IMR-90 (cell line): Measurements from ENCODE around the gene HIRA. TPM values are rescaled to one million over a fixed set of nuclear protein-coding genes. Genes with fewer than 3 reads are reported as not detected.

Source experiments
- ATAC-seq: fragments of 200-7000 bp; cut with Tn5 transposase; 2 replicates; pipeline ENCODE4 v1.9.1; 2020; ENCODE audit warnings: low read depth, mild to moderate bottlenecking, moderate library complexity
- BruUV-seq: library from RNA; stranded (reverse); fragments of 400-500 nt; replicated peaks from 2 replicates; lab custom pipeline; 2021; lab: Mats Ljungman, UMichigan
- CTCF ChIA-PET: fragments of 300-600 bp; formaldehyde crosslinking; extraction: SDS; loops from one replicate; lab custom pipeline; 2021; ENCODE audit warnings: antibody characterized with exemption; lab: Yijun Ruan, JAX
- POLR2A ChIA-PET: fragments of 300-600 bp; sonication (Branson Sonifier 250); formaldehyde crosslinking; loops from one replicate; lab custom pipeline; 2022; ENCODE audit warnings: antibody characterized with exemption; ENCODE audit not compliant: unreplicated experiment; lab: Charles Lee
- DNase-seq: peaks from one replicate; pipeline ENCODE4 v3.0.0; 2013
- H2AFZ ChIP-seq: replicated peaks from 2 replicates; pipeline ENCODE3; 2013; ENCODE audit warnings: low read length, mild to moderate bottlenecking; ENCODE audit not compliant: poor library complexity
- H2AK5ac ChIP-seq: 2 replicates; pipeline ENCODE4 v1.6.1; 2013; ENCODE audit warnings: low read depth, low read length, inconsistent platforms
- H2AK9ac ChIP-seq: replicated peaks from 2 replicates; pipeline ENCODE3; 2013; ENCODE audit warnings: mild to moderate bottlenecking, low read depth, low read length, moderate library complexity; ENCODE audit not compliant: poor library complexity
- H2BK120ac ChIP-seq: 2 replicates; pipeline ENCODE4 v1.6.1; 2013; ENCODE audit warnings: low read depth, low read length, inconsistent platforms
- H2BK15ac ChIP-seq: 3 replicates; pipeline ENCODE4 v1.6.1; 2013; ENCODE audit warnings: low read depth, low read length, inconsistent platforms
- H2BK20ac ChIP-seq: 2 replicates; pipeline ENCODE4 v1.6.1; 2013; ENCODE audit warnings: low read depth, mild to moderate bottlenecking, inconsistent platforms, low read length, moderate library complexity
- H2BK5ac ChIP-seq: 2 replicates; pipeline ENCODE4 v1.6.1; 2013; ENCODE audit warnings: mild to moderate bottlenecking, low read depth, low read length, inconsistent platforms; ENCODE audit not compliant: poor library complexity, severe bottlenecking
- H3K14ac ChIP-seq: replicated peaks from 2 replicates; pipeline ENCODE4 v1.6.1; 2013; ENCODE audit warnings: low read depth, low read length, inconsistent platforms
- H3K18ac ChIP-seq: 2 replicates; pipeline ENCODE4 v1.6.1; 2013; ENCODE audit warnings: low read depth, low read length, control low read depth
- H3K23ac ChIP-seq: 2 replicates; pipeline ENCODE4 v1.6.1; 2013; ENCODE audit warnings: low read depth, low read length, inconsistent platforms
- H3K27ac ChIP-seq: 2 replicates; pipeline ENCODE4 v1.5.1; 2013; ENCODE audit warnings: mild to moderate bottlenecking, control low read depth, low read length; ENCODE audit not compliant: insufficient read depth
- H3K27me3 ChIP-seq: 2 replicates; pipeline ENCODE4 v1.6.1; 2013; ENCODE audit warnings: low read length; ENCODE audit not compliant: control insufficient read depth, insufficient read depth
- H3K36me3 ChIP-seq: 2 replicates; pipeline ENCODE4 v1.6.1; 2013; ENCODE audit warnings: low read length, mixed read lengths; ENCODE audit not compliant: control insufficient read depth, insufficient read depth
- H3K4ac ChIP-seq: 2 replicates; pipeline ENCODE4 v1.6.1; 2013; ENCODE audit warnings: low read depth, low read length, inconsistent platforms
- H3K4me1 ChIP-seq: 2 replicates; pipeline ENCODE4 v1.6.1; 2013; ENCODE audit warnings: low read length, mixed read lengths; ENCODE audit not compliant: control insufficient read depth, insufficient read depth
- H3K4me2 ChIP-seq: 2 replicates; pipeline ENCODE4 v1.6.1; 2013; ENCODE audit warnings: low read depth, mild to moderate bottlenecking, control low read depth, low read length, moderate library complexity
- H3K4me3 ChIP-seq: 2 replicates; pipeline ENCODE4 v1.5.1; 2013; ENCODE audit warnings: low read depth, mild to moderate bottlenecking, control low read depth, low read length, moderate library complexity; ENCODE audit not compliant: insufficient read depth
- H3K56ac ChIP-seq: 2 replicates; pipeline ENCODE4 v1.6.1; 2013; ENCODE audit warnings: low read length, inconsistent platforms; ENCODE audit not compliant: insufficient read depth; ENCODE audit errors: extremely low read depth
- H3K79me1 ChIP-seq, 2 experiments: 2 replicates each; pipeline ENCODE4 v1.6.1; 2013; ENCODE audit warnings: low read length in 2 of 2, inconsistent platforms in 1 of 2, low read depth in 1 of 2
- H3K9ac ChIP-seq: 2 replicates; pipeline ENCODE4 v1.6.1; 2013; ENCODE audit warnings: low read depth, low read length, control low read depth
- H3K9me1 ChIP-seq: 2 replicates; pipeline ENCODE4 v1.6.1; 2013; ENCODE audit warnings: low read length, inconsistent platforms; ENCODE audit not compliant: insufficient read depth
- H3K9me3 ChIP-seq: 2 replicates; pipeline ENCODE4 v1.6.1; 2013; ENCODE audit warnings: low read length; ENCODE audit not compliant: control insufficient read depth, insufficient read depth
- H4K20me1 ChIP-seq: 2 replicates; pipeline ENCODE4 v1.6.1; 2013; ENCODE audit warnings: low read length, inconsistent platforms; ENCODE audit not compliant: insufficient read depth
- H4K5ac ChIP-seq: 2 replicates; pipeline ENCODE4 v1.6.1; 2013; ENCODE audit warnings: mild to moderate bottlenecking, low read depth, low read length, control low read depth
- H4K8ac ChIP-seq, 2 experiments: 2 replicates each; pipeline ENCODE4 v1.6.1; 2013; ENCODE audit warnings: low read depth in 2 of 2, low read length in 2 of 2, control low read depth in 1 of 2, inconsistent platforms in 1 of 2
- H4K91ac ChIP-seq: 2 replicates; pipeline ENCODE4 v1.6.1; 2013; ENCODE audit warnings: low read depth, low read length, inconsistent platforms; ENCODE audit not compliant: insufficient read depth
- BHLHE40 ChIP-seq: fragments of 150-350 bp; IDR thresholded peaks from 2 replicates; pipeline ENCODE4 v1.6.1; 2016; ENCODE audit warnings: mild to moderate bottlenecking, low read depth, low read length
- CEBPB ChIP-seq: IDR thresholded peaks from 2 replicates; pipeline ENCODE4 v1.6.1; 2012; ENCODE audit warnings: low read depth, low read length, improper control_type of control experiment
- CHD1 ChIP-seq: IDR thresholded peaks from 2 replicates; pipeline ENCODE4 v1.6.1; 2012; ENCODE audit warnings: low read depth, low read length, improper control_type of control experiment
- FOS ChIP-seq: fragments of 150-350 bp; IDR thresholded peaks from 2 replicates; pipeline ENCODE4 v1.6.1; 2016; ENCODE audit warnings: low read depth, low read length
- MAFK ChIP-seq: IDR thresholded peaks from 2 replicates; pipeline ENCODE4 v1.6.1; 2012; ENCODE audit warnings: low read depth, low read length, improper control_type of control experiment
- MAZ ChIP-seq: IDR thresholded peaks from 2 replicates; pipeline ENCODE4 v1.6.1; 2012; ENCODE audit warnings: low read depth, mild to moderate bottlenecking, low read length, improper control_type of control experiment, moderate library complexity, borderline replicate concordance
- MXI1 ChIP-seq: IDR thresholded peaks from 2 replicates; pipeline ENCODE4 v1.6.1; 2012; ENCODE audit warnings: low read depth, mild to moderate bottlenecking, low read length, moderate library complexity, borderline replicate concordance
- NFE2L2 ChIP-seq: fragments of 150-350 bp; IDR thresholded peaks from 2 replicates; pipeline ENCODE4 v1.6.1; 2016; ENCODE audit warnings: low read depth, mild to moderate bottlenecking, low read length
- POLR2A ChIP-seq: IDR thresholded peaks from 2 replicates; pipeline ENCODE4 v1.6.1; 2012; ENCODE audit warnings: mild to moderate bottlenecking, low read depth, low read length
- RAD21 ChIP-seq: IDR thresholded peaks from 2 replicates; pipeline ENCODE4 v1.6.1; 2012; ENCODE audit warnings: low read length, improper control_type of control experiment
- RCOR1 ChIP-seq: IDR thresholded peaks from 2 replicates; pipeline ENCODE4 v1.6.1; 2012; ENCODE audit warnings: mild to moderate bottlenecking, low read length, improper control_type of control experiment; ENCODE audit not compliant: insufficient replicate concordance
- RFX5 ChIP-seq: IDR thresholded peaks from 2 replicates; pipeline ENCODE4 v1.8.0; 2012; ENCODE audit warnings: low read depth, mild to moderate bottlenecking, low read length, moderate library complexity
- SMC3 ChIP-seq: fragments of 150-350 bp; IDR thresholded peaks from 2 replicates; pipeline ENCODE4 v1.6.1; 2016; ENCODE audit warnings: low read depth, mild to moderate bottlenecking, antibody characterized with exemption, low read length, moderate library complexity
- WGBS, 2 experiments: methylation state at CpG; one replicate each; pipeline versions ENCODE4 v1.1.5 to v1.1.7; 2013; ENCODE audit warnings: missing lambda C conversion rate in 2 of 2; ENCODE audit not compliant: insufficient read length in 1 of 2; ENCODE audit errors: extremely low coverage in 2 of 2; 5-methylcytosine and 5-hydroxymethylcytosine counted together
- dilution Hi-C: fragments of 300-500 bp; cut with HindIII; formaldehyde crosslinking; loops from one replicate; pipeline ENCODE4 v1.14.3; 2018; ENCODE audit warnings: low sequenced_read_pairs; ENCODE audit not compliant: unreplicated experiment
- in situ Hi-C: fragments of 300-500 bp; cut with MboI; formaldehyde crosslinking; loops from 3 replicates; pipeline ENCODE4 v1.14.3; 2019; ENCODE audit warnings: low sequenced_read_pairs, inconsistent platforms, mixed read lengths
- intact Hi-C: fragments of 100-400 bp; cut with micrococcal nuclease; formaldehyde crosslinking; loops from 2 replicates; pipeline ENCODE4 v1.10.0; 2022
- polyA plus RNA-seq, 3 experiments: library from polyadenylated mRNA; depleted of rRNA; stranded (reverse); fragments of >200 nt; gene quantifications; 2 replicates each; pipeline ENCODE4 v1.2.3, GENCODE V29; 2012; ENCODE audit warnings: low replicate concordance in 1 of 3
- total RNA-seq: library from RNA; depleted of rRNA; stranded (reverse); fragments of >200 nt; gene quantifications from 2 replicates; pipeline ENCODE4 v1.2.3, GENCODE V29; 2012
- TF ChIP-seq, protein P1 (sequence below): fragments of 150-350 bp; IDR thresholded peaks from 2 replicates; pipeline ENCODE4 v1.6.1; 2017; ENCODE audit warnings: mild to moderate bottlenecking, antibody characterized with exemption, low read length, low read depth
- TF ChIP-seq, protein P2 (sequence below): fragments of 150-350 bp; IDR thresholded peaks from 2 replicates; pipeline ENCODE4 v1.6.1; 2016; ENCODE audit warnings: low read depth, mild to moderate bottlenecking, low read length, moderate library complexity, borderline replicate concordance
- TF ChIP-seq, protein P3 (sequence below): conservative IDR thresholded peaks from 2 replicates; pipeline ENCODE4 v1.5.1; 2012; ENCODE audit warnings: mild to moderate bottlenecking, low read depth, low read length, improper control_type of control experiment

Gene HIRA
- total and polyA plus RNA-seq, 2 of the 4 experiments (the other 2 are of a cell fraction) = 14.5 to 24.2 TPM

DNA sequence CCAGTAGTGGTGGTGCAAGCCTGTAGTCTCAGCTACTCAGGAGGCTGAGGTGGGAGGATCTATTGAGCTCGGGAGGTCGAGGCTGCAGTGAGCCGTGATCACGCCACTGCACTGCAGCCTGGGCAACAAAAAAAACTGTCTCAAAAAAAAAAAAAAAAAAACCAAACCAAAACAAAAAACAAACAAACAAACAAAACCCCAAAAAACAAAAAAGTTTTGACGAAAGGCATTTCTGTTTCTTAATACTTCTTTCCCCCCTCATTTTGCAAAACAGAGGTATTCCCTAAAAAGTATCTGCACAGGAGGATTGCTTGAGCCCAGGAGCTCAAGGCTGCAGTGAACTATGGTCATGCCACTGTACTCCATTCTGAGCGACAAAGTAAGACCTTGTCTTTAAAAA is 11.2 kb downstream of the HIRA start:
- H3K79me1 ChIP-seq = peaks cover 20 to 78% of the 10 kb centered on the region in 2 experiments
- no peak overlapping the region for H2BK120ac ChIP-seq
- no peak overlapping the region for H3K23ac ChIP-seq
- no peak overlapping the region for H2AK9ac ChIP-seq
- no peak overlapping the region for H3K4ac ChIP-seq
- H3K9me1 ChIP-seq = peaks cover 36% of the 10 kb centered on the region
- H3K36me3 ChIP-seq = no peaks in the 10 kb centered on the region
- H3K4me2 ChIP-seq = no peak overlapping the region
- no peaks in the 10 kb centered on the region for H3K9me3 ChIP-seq
- 100% methylated on average over 1 of the region's 6 CpGs; no CpG with 5 or more reads in 1 of the 2 experiments for WGBS, 2 experiments
- no peak overlapping the region for H4K5ac ChIP-seq
- no peak overlapping the region for H4K91ac ChIP-seq
- no peaks in the 10 kb centered on the region for H3K27me3 ChIP-seq
- H2AK5ac ChIP-seq = no peak overlapping the region
- dilution Hi-C loops = no loop called here
- no peak overlapping the region for H3K14ac ChIP-seq
- no peak overlapping the region for H2BK5ac ChIP-seq
- H2BK20ac ChIP-seq = no peak overlapping the region
- H3K56ac ChIP-seq = no peak overlapping the region
- ATAC-seq = no peak
- POLR2A ChIA-PET = interaction anchor here (0.7 kb wide), 1 partner anchor 200 kb away, joined by 12 read pairs; no protein-coding TSS in a partner anchor
- TF ChIP-seq SMC3 (no peak), FOS (no peak), RFX5 (no peak), RCOR1 (no peak), MXI1 (no peak), POLR2A (no peak), MAFK (no peak), BHLHE40 (no peak), NFE2L2 (no peak), CEBPB (no peak), CHD1 (no peak), MAZ (no peak), RAD21 (no peak)
- TF ChIP-seq, protein P1, sequence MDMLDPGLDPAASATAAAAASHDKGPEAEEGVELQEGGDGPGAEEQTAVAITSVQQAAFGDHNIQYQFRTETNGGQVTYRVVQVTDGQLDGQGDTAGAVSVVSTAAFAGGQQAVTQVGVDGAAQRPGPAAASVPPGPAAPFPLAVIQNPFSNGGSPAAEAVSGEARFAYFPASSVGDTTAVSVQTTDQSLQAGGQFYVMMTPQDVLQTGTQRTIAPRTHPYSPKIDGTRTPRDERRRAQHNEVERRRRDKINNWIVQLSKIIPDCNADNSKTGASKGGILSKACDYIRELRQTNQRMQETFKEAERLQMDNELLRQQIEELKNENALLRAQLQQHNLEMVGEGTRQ = no peak
- TF ChIP-seq, protein P2, sequence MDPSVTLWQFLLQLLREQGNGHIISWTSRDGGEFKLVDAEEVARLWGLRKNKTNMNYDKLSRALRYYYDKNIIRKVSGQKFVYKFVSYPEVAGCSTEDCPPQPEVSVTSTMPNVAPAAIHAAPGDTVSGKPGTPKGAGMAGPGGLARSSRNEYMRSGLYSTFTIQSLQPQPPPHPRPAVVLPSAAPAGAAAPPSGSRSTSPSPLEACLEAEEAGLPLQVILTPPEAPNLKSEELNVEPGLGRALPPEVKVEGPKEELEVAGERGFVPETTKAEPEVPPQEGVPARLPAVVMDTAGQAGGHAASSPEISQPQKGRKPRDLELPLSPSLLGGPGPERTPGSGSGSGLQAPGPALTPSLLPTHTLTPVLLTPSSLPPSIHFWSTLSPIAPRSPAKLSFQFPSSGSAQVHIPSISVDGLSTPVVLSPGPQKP = no peak
- TF ChIP-seq, protein P3, sequence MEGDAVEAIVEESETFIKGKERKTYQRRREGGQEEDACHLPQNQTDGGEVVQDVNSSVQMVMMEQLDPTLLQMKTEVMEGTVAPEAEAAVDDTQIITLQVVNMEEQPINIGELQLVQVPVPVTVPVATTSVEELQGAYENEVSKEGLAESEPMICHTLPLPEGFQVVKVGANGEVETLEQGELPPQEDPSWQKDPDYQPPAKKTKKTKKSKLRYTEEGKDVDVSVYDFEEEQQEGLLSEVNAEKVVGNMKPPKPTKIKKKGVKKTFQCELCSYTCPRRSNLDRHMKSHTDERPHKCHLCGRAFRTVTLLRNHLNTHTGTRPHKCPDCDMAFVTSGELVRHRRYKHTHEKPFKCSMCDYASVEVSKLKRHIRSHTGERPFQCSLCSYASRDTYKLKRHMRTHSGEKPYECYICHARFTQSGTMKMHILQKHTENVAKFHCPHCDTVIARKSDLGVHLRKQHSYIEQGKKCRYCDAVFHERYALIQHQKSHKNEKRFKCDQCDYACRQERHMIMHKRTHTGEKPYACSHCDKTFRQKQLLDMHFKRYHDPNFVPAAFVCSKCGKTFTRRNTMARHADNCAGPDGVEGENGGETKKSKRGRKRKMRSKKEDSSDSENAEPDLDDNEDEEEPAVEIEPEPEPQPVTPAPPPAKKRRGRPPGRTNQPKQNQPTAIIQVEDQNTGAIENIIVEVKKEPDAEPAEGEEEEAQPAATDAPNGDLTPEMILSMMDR = no peak
- no peak overlapping the region for H3K9ac ChIP-seq
- CTCF ChIA-PET = no interaction called here
- no peak overlapping the region for H3K27ac ChIP-seq
- no peak overlapping the region for H3K18ac ChIP-seq
- in situ Hi-C loops = no loop called here
- H4K20me1 ChIP-seq = peaks cover 59% of the 10 kb centered on the region
- H3K4me1 ChIP-seq = peaks cover 5% of the 10 kb centered on the region; the same call in 1 of the 2 replicates
- DNase-seq = no peak
- no peak overlapping the region for H2AFZ ChIP-seq
- BruUV-seq = no TSS peak
- H2BK15ac ChIP-seq = no peak overlapping the region
- H4K8ac ChIP-seq = no peak overlapping the region
- intact Hi-C loops = loop anchor here (10.0 kb wide), 1 partner anchor 126 kb away; the partner anchor contains the start of gene CLTCL1
- H3K4me3 ChIP-seq = no peak overlapping the region
